Breast epithelium (tissue), 4 donors: ENCODE measurements around the gene POLR3C. TPM values are rescaled to one million over a fixed set of nuclear protein-coding genes. Genes with fewer than 3 reads are reported as not detected.
"Not testable (repeated sequence)": the region's sequence is repeated elsewhere in the genome, so short reads cannot be mapped to it uniquely, and the experiment has no call there.

Experiments used
- DNase-seq, 2 donors: peaks; one replicate each; pipeline ENCODE4 v3.0.0-alpha.2; 2019; ENCODE audit warnings: low spot score in 2 of 2
- H3K27ac ChIP-seq, 2 donors: fragments of 200-600 bp; sonication (generic) in 1 of 2; one replicate each; pipeline ENCODE4 v1.5.1; 2016 to 2019; ENCODE audit warnings: mild to moderate bottlenecking in 1 of 2
- H3K27me3 ChIP-seq, 2 donors: fragments of 200-600 bp; sonication (generic) in 1 of 2; one replicate each; pipeline versions ENCODE4 v1.5.1 to v1.6.0; 2017 to 2019; ENCODE audit warnings: control low read depth in 1 of 2, mild to moderate bottlenecking in 1 of 2
- H3K36me3 ChIP-seq: fragments of 200-600 bp; one replicate; pipeline ENCODE4 v1.5.1; 2019
- H3K4me1 ChIP-seq, 2 donors: fragments of 200-600 bp; sonication (generic); one replicate each; pipeline ENCODE4 v1.5.1; 2016 to 2019; ENCODE audit warnings: control low read depth in 1 of 2
- H3K4me3 ChIP-seq, 3 donors: fragments of 200-600 bp; sonication (generic); 1 replicate in 2 of 3; 2 replicates in 1 of 3; pipeline ENCODE4 v1.5.1; 2016 to 2019; ENCODE audit warnings: mild to moderate bottlenecking in 3 of 3, moderate library complexity in 2 of 3
- H3K9me3 ChIP-seq, 2 donors: fragments of 200-600 bp; sonication (generic) in 1 of 2; one replicate each; pipeline ENCODE4 v1.5.1; 2016 to 2019; ENCODE audit warnings: control low read depth in 1 of 2
- CTCF ChIP-seq, 3 donors: fragments of 450-650 bp; IDR thresholded peaks; one replicate each; pipeline ENCODE4 v1.5.1; 2016 to 2017; ENCODE audit warnings: antibody characterized with exemption in 3 of 3, mild to moderate bottlenecking in 3 of 3, moderate library complexity in 3 of 3
- POLR2A ChIP-seq: fragments of 450-650 bp; IDR thresholded peaks from one replicate; pipeline ENCODE4 v1.6.1; 2016; ENCODE audit warnings: antibody characterized with exemption, mild to moderate bottlenecking, moderate library complexity
- POLR2AphosphoS5 ChIP-seq, 3 donors: sonication (generic); formaldehyde crosslinking; IDR thresholded peaks; one replicate each; pipeline ENCODE4 v1.6.1; 2017; ENCODE audit warnings: antibody characterized with exemption in 3 of 3
- intact Hi-C: fragments of 100-400 bp; cut with DNase I; formaldehyde crosslinking; loops from one replicate; pipeline ENCODE4 v1.15.1; 2023; ENCODE audit warnings: low total_unique reads
- total RNA-seq, 3 donors: library from RNA; depleted of rRNA; stranded (reverse); fragments of >200 nt; gene quantifications; one replicate each; pipeline ENCODE4 v1.1.0, GENCODE V29; 2016

POLR3C gene
- total RNA-seq, 3 donors from 2014 or later, result 40.5 to 50.3 (median 40.6) TPM

- no peak for DNase-seq
- no peak for TF ChIP-seq CTCF (IDR thresholded peaks at IDR 0.05)
- no peak for TF ChIP-seq POLR2AphosphoS5 (IDR thresholded peaks at IDR 0.05)
- TF ChIP-seq POLR2A, result no peak
- Histone ChIP-seq H3K27ac (no peak overlapping the region), H3K9me3 (no peaks in the 10 kb centered on the region), H3K4me1 (no peaks in the 10 kb centered on the region), H3K4me3 (no peak overlapping the region), H3K27me3 (no peaks in the 10 kb centered on the region), H3K36me3 (no peaks in the 10 kb centered on the region)
- intact Hi-C loops, result no loop called here
These were observed 39.6 kb upstream of the POLR3C start for GRCh38 chr1:145784409-145784808.

GRCh38 chr1:145785547-145785946 lies 38.5 kb upstream of the POLR3C start:
- Histone ChIP-seq H3K27me3 (no peaks in the 10 kb centered on the region), H3K4me3 (no peak overlapping the region), H3K36me3 (no peaks in the 10 kb centered on the region), H3K4me1 (no peaks in the 10 kb centered on the region), H3K27ac (no peak overlapping the region), H3K9me3 (no peaks in the 10 kb centered on the region)
- intact Hi-C loops, result no loop called here
- TF ChIP-seq POLR2A, result no peak
- TF ChIP-seq POLR2AphosphoS5 (IDR thresholded peaks at IDR 0.05), result no peak
- no peak for TF ChIP-seq CTCF (IDR thresholded peaks at IDR 0.05)
- no peak for DNase-seq

- TF ChIP-seq POLR2AphosphoS5 (IDR thresholded peaks at IDR 0.05) (no peak), CTCF (IDR thresholded peaks at IDR 0.05) (no peak), POLR2A (no peak)
- no peak overlapping the region for H3K27ac ChIP-seq
These were observed 37.7 kb upstream of the POLR3C start for GRCh38 chr1:145786271-145786670.

GRCh38 chr1:145788580-145788979 lies 35.4 kb upstream of the POLR3C start:
- intact Hi-C loops, result no loop called here
- DNase-seq, result no peak
- Histone ChIP-seq H3K4me3 (no peak overlapping the region), H3K27me3 (no peaks in the 10 kb centered on the region), H3K9me3 (no peaks in the 10 kb centered on the region), H3K4me1 (no peaks in the 10 kb centered on the region), H3K36me3 (no peaks in the 10 kb centered on the region), H3K27ac (no peak overlapping the region)
- TF ChIP-seq POLR2AphosphoS5 (IDR thresholded peaks at IDR 0.05) (no peak), CTCF (IDR thresholded peaks at IDR 0.05) (no peak), POLR2A (no peak)

More at GRCh38 chr1:145786271-145786670, 37.7 kb upstream of the POLR3C start:
- Histone ChIP-seq H3K9me3 (no peaks in the 10 kb centered on the region), H3K36me3 (no peaks in the 10 kb centered on the region), H3K27me3 (no peaks in the 10 kb centered on the region), H3K4me1 (no peaks in the 10 kb centered on the region), H3K4me3 (no peak overlapping the region)
- DNase-seq, result no peak
- intact Hi-C loops, result no loop called here

GRCh38 chr1:145791860-145792259 lies 32.1 kb upstream of the POLR3C start:
- H3K4me1 ChIP-seq, H3K9me3 ChIP-seq, H3K27me3 ChIP-seq, H3K27ac ChIP-seq, H3K4me3 ChIP-seq, H3K36me3 ChIP-seq, intact Hi-C loops, DNase-seq: not testable (repeated sequence)

- Histone ChIP-seq H3K9me3 (peaks cover 5 to 6% of the 10 kb centered on the region in 2 donors), H3K4me3 (no peak overlapping the region), H3K27me3 (no peaks in the 10 kb centered on the region), H3K27ac (no peak overlapping the region), H3K4me1 (no peaks in the 10 kb centered on the region), H3K36me3 (no peaks in the 10 kb centered on the region)
- no peak for DNase-seq
- no peak for TF ChIP-seq CTCF (IDR thresholded peaks at IDR 0.05)
- intact Hi-C loops, result no loop called here
These were observed 31.5 kb upstream of the POLR3C start for GRCh38 chr1:145792484-145792883.
